ENCODE measurements around the gene PMF1.

GRCh38 chr1:156177919-156178654 is 34.7 kb upstream of the PMF1 start:
- no peak for TF ChIP-seq TAF1 (IDR thresholded peaks at IDR 0.05; ENCODE audit: borderline replicate concordance, low read depth, low read length)
- TF ChIP-seq POLR2A (IDR thresholded peaks at IDR 0.05; ENCODE audit: low read depth, low read length), result no peak
- TF ChIP-seq POLR2AphosphoS5 (IDR thresholded peaks at IDR 0.05; ENCODE audit: low read depth, low read length), result no peak
